ENCODE results near the gene PIGR.
"Not testable (repeated sequence)": the region's sequence is repeated elsewhere in the genome, so short reads cannot be mapped to it uniquely, and the experiment has no call there.

The PIGR gene

DNA sequence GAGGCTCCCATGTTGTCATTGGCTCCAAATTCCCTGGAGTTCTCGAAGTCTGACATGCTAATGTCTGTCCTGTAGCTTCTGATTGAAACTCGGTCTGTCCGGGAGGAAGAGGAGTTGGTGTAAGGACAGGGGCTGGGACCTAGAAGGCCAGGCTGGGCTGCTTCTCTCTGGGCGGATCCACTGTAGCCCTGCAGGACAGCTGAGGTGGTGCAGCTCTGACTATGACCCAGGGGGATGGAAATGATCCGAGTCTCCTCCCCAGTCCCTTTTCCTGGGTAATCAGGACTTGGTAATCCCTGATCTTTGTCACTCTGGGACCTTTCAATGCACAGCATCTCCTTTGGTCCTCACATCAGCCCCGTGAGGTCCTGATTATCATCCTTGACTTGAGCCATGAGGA is 14.6 kb downstream of the PIGR start:
- H3K4me3 ChIP-seq (replicated peaks in 1 of 2; ENCODE audit: low read depth in 2 of 2, low read length in 2 of 2) = no peak overlapping the region
- no peak for DNase-seq (ENCODE audit: low read depth in 2 of 2)
- TF ChIP-seq, protein P1, sequence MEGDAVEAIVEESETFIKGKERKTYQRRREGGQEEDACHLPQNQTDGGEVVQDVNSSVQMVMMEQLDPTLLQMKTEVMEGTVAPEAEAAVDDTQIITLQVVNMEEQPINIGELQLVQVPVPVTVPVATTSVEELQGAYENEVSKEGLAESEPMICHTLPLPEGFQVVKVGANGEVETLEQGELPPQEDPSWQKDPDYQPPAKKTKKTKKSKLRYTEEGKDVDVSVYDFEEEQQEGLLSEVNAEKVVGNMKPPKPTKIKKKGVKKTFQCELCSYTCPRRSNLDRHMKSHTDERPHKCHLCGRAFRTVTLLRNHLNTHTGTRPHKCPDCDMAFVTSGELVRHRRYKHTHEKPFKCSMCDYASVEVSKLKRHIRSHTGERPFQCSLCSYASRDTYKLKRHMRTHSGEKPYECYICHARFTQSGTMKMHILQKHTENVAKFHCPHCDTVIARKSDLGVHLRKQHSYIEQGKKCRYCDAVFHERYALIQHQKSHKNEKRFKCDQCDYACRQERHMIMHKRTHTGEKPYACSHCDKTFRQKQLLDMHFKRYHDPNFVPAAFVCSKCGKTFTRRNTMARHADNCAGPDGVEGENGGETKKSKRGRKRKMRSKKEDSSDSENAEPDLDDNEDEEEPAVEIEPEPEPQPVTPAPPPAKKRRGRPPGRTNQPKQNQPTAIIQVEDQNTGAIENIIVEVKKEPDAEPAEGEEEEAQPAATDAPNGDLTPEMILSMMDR (IDR thresholded peaks at IDR 0.05; ENCODE audit: low read depth, low read length) = peak; percentile 19

DNA sequence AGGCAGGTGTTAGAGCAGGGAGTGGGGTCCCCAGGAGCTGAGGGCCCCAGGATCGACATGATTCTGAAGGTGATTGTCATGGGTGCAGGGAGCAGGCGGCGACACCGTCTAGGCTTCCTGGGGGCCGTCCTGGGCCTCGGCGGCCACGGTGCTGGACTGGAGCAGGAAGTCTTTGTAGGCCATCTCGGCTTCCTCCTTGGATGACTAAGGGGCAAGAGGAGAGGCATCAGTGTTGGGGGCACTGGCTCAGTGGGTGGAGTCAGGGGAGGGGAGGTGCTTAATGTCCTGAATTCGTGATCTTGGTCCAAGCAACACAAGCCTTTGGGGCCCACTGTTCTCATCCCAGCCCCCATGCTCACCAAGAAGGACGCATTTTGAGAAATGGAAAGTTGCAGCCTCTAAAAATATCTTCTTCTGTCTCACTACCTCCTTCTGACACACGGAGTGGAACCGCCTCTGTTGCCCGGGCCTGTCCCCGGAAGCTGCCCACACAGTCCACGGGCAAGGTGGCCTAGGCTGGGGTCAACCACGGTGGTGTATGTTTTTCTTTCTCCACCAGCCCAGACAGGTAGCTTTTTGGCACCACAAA is 16.0 kb downstream of the PIGR start:
- no peak for DNase-seq (ENCODE audit: low read depth in 2 of 2)
- no peak overlapping the region for H3K4me3 ChIP-seq (replicated peaks in 1 of 2; ENCODE audit: low read depth in 2 of 2, low read length in 2 of 2)
- TF ChIP-seq, protein P1 (IDR thresholded peaks at IDR 0.05; ENCODE audit: low read depth, low read length) = no peak

DNA sequence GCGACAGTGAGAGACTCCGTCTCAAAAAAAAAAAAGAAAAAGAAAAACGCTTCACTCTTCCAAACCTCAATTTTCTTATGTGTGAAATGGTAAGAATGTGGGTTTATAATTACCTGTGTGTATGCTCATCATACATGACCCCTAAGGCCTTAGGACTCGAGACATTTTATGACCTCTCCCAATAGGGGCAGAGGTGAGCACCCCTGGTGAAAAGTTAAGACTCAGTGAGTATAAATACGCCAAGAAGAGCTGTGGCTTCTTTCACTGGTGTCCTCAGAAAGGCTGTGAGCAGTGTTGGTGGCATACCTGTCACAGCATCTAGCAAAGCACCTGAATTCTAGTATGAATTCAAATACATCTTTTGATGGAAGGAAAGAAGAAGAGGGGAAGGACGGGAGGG is 16.7 kb downstream of the PIGR start:
- H3K4me3 ChIP-seq (replicated peaks in 1 of 2; ENCODE audit: low read depth in 2 of 2, low read length in 2 of 2) = no peak overlapping the region
- no peak for DNase-seq (ENCODE audit: low read depth in 2 of 2)
- TF ChIP-seq, protein P1 (IDR thresholded peaks at IDR 0.05; ENCODE audit: low read depth, low read length) = no peak

DNA sequence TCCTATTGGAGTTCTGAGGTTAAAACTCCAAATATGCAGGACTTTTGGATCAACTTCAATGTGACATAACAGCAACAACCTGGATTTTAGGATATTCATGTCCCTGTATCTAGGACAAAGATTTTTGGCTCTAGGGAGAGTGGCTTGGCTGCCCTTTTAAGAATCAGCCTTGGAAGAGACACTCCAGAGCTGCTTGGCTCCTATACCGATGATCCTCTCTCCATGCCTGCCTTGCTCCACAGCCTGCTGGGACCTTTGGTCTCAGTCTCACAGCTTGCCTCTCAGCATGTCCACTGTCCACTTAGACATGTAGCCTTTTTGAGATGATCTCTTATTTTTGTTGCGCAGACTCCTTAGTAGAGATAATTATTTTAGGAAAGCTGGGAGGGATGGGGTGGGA is 20.0 kb downstream of the PIGR start:
- H3K4me3 ChIP-seq (replicated peaks in 1 of 2; ENCODE audit: low read depth in 2 of 2, low read length in 2 of 2) = no peak overlapping the region
- TF ChIP-seq, protein P1 (IDR thresholded peaks at IDR 0.05; ENCODE audit: low read depth, low read length) = no peak
- DNase-seq (ENCODE audit: low read depth in 2 of 2) = no peak

DNA sequence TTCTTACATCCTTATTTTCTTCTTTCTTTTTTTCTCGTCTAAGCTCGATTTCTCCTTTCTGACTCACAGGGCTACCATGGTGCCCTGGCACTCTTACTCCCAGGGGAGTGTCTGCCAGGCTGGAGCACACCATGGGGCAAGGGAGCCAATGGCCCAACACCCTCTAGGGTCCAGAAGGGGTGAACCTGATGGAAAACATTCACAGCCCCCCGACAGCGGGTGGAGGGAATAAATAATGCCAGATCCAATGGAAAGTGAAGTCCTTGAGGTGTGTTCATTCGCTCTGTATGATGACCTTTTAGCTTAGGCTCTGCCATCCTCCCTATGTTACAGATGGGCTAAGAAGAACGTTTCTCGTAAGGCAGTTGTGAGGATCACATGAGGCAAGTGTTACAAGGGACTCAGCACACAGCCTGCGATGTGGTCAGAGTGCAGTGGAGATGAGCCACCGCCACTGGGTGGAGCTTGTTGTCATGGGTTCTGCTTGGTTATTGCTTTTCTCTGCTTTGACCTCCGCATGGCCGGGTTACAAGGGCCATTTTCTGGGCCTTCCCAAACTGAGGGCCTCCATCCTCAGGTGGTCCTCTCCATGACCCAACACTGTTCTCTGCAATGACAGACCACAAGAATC is 21.0 kb downstream of the PIGR start:
- H3K4me3 ChIP-seq (replicated peaks in 1 of 2; ENCODE audit: low read depth in 2 of 2, low read length in 2 of 2) = no peak overlapping the region
- DNase-seq (ENCODE audit: low read depth in 2 of 2) = no peak
- TF ChIP-seq, protein P1 (IDR thresholded peaks at IDR 0.05; ENCODE audit: low read depth, low read length) = no peak

DNA sequence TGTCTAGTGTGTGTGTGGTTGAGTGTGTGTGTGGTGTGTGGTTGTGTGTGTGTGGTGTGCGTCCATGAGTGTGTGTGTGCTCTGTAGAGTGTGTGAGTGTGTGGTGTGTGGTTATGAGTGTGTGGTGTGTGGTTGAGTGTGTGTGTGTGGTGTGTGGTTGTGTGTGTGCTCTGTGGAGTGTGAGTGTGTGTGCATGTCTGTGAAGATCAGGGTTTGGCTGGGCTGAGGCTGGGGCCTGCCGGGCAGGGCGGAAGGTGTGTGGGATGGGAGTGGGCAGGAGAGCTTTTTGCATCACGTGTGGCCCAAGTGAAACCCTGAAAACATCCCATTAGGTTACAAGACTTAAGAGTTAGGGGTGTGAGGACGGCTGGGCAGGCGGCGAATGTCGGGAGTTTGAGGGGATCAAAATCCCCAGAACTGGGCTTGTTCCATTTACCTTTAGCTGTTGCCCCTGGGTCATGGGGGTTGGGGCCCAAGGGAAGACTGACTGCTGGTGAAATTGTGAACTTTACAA is 21.6 kb downstream of the PIGR start:
- DNase-seq (ENCODE audit: low read depth in 2 of 2) = no peak
- no peak overlapping the region for H3K4me3 ChIP-seq (replicated peaks in 1 of 2; ENCODE audit: low read depth in 2 of 2, low read length in 2 of 2)
- TF ChIP-seq, protein P1 (IDR thresholded peaks at IDR 0.05; ENCODE audit: low read depth, low read length) = no peak

DNA sequence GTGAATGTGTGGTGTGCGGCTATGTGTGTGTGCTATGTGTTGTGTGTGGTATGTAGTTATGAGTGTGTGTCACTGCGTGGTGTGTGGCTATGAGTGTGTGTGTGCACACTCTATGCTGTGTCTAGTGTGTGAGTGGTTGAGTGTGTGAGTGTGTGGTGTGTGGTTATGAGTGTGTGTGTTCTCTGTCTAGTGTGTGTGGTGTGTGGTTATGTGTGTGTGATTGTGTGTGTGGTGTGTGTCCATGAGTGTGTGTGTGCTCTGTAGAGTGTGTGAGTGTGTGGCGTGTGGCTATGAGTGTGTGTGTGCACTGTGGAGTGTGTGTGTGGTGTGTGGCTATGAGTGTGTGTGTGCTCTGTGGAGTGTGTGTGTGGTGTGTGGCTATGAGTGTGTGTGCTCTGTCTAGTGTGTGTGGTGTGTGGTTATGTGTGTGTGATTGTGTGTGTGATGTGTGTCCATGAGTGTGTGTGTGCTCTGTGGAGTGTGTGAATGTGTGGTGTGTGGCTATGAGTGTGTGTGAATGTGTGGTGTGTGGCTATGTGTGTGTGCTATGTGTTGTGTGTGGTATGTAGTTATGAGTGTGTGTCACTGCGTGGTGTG is 22.2 kb downstream of the PIGR start:
- not testable (repeated sequence) for H3K4me3 ChIP-seq (replicated peaks in 1 of 2; ENCODE audit: low read depth in 2 of 2, low read length in 2 of 2); DNase-seq (ENCODE audit: low read depth in 2 of 2)

All from cardiac fibroblast (primary cell).